Activated naive CD8-positive, alpha-beta T cell treated with anti-CD3 and anti-CD28 coated beads, Interleukin-2, amount 50 U/mL, for 24 hours (primary cell): ENCODE measurements around the gene NPEPL1.

Experiments
- ATAC-seq: fragments of 150-1000 bp; cut with Tn5 transposase; one replicate; pipeline ENCODE4 v1.10.0; 2021
- DNase-seq: peaks from one replicate; pipeline ENCODE4 v3.0.0; 2021
- H3K27ac Mint-ChIP-seq: one replicate; pipeline ENCODE4 v1.8.0; 2021; ENCODE audit warnings: mild to moderate bottlenecking, mixed read lengths
- H3K27me3 Mint-ChIP-seq: one replicate; pipeline ENCODE4 v1.8.0; 2021; ENCODE audit warnings: mixed read lengths
- H3K36me3 Mint-ChIP-seq: one replicate; pipeline ENCODE4 v1.8.0; 2021; ENCODE audit warnings: low read depth, mixed read lengths
- H3K4me1 Mint-ChIP-seq: one replicate; pipeline ENCODE4 v1.8.0; 2021; ENCODE audit warnings: mixed read lengths
- H3K4me3 Mint-ChIP-seq: one replicate; pipeline ENCODE4 v1.8.0; 2021; ENCODE audit warnings: mild to moderate bottlenecking, moderate library complexity, mixed read lengths
- H3K9me3 Mint-ChIP-seq: one replicate; pipeline ENCODE4 v1.8.0; 2021; ENCODE audit warnings: mixed read lengths

Gene NPEPL1

DNA sequence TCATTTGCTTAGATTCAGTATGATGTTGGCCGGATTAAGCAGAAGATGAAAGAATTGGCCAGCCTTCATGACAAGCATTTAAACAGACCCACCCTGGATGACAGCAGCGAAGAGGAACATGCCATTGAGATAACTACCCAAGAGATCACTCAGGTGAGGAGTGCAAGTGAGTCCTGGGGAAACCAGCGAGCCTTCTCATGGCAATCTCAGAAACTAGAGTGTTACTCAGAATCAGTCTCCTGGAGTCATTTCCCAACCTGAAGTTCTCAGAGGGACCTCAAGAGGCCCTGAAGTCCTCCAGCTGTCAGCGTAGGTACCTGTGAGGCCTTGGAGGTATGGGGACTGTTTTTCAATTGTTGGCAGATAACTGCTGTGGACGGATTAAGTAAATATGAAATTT is 24.6 kb upstream of the NPEPL1 start:
- DNase-seq (no peak), ATAC-seq (no peak)
- peak overlapping the region; percentile 29 for H3K27ac Mint-ChIP-seq
- H3K27me3 Mint-ChIP-seq: no peaks in the 10 kb centered on the region
- peaks cover 35% of the 10 kb centered on the region for H3K36me3 Mint-ChIP-seq
- no peak overlapping the region for H3K4me3 Mint-ChIP-seq
- H3K9me3 Mint-ChIP-seq: no peaks in the 10 kb centered on the region
- peaks cover 40% of the 10 kb centered on the region for H3K4me1 Mint-ChIP-seq

DNA sequence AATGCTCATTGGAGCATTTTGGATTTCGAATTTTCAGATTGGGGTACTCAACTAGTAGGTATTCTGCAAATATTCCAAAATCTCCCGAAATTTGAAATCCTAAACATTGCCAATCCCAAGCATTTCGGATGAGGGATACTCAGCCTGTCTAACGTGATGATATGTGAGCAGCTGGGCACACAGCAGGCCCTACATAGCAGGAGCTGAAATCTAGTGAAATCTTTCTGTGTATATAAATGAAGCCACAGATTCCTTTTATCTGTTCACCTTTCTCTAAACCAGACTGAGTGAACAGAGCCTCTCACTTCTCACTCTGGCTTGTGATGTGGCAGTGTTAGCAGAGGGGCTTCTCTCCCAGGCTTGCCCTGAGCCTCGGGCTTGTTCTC is 23.7 kb upstream of the NPEPL1 start:
- Mint-ChIP-seq H3K27me3 (no peaks in the 10 kb centered on the region), H3K27ac (no peak overlapping the region), H3K4me1 (peaks cover 33% of the 10 kb centered on the region), H3K9me3 (no peaks in the 10 kb centered on the region), H3K4me3 (no peak overlapping the region), H3K36me3 (peaks cover 28% of the 10 kb centered on the region)
- no peak for ATAC-seq
- DNase-seq: no peak

DNA sequence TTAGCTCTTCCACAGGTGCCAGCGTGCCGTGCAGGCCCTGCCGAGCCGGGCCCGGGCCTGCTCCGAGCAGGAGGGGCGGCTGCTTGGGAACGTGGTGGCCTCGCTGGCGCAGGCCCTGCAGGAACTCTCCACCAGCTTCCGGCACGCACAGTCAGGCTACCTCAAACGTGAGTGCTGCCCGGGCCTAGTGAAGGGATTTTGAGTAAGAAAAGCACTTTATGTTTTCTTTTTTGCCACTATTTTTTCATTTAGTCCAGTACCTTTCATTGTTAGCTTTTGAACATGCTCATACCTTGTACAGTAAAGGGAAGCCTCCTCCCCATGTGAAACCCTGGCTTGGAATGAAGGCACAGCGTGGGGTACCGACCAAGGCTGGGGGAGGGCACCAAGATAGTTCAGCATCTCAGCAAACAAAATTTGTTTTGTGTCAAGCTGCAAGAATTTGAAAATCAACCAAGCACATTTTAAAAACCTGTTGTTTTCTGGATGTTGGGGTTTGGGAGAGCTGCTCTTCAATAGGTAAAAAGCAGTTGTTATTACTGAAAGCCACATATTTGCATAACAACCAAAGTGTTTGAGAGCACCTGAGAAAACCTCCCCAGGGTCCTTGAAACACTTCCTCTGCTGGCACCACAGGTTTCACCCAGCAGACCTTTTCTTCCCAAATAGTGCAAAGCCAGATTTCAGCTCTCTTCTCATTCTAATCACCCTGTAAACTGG is 23.2 kb upstream of the NPEPL1 start:
- ATAC-seq: no peak
- DNase-seq: no peak
- Mint-ChIP-seq H3K9me3 (no peaks in the 10 kb centered on the region), H3K27ac (no peak overlapping the region), H3K27me3 (no peaks in the 10 kb centered on the region), H3K4me1 (peaks cover 29% of the 10 kb centered on the region), H3K36me3 (peaks cover 31% of the 10 kb centered on the region), H3K4me3 (no peak overlapping the region)

DNA sequence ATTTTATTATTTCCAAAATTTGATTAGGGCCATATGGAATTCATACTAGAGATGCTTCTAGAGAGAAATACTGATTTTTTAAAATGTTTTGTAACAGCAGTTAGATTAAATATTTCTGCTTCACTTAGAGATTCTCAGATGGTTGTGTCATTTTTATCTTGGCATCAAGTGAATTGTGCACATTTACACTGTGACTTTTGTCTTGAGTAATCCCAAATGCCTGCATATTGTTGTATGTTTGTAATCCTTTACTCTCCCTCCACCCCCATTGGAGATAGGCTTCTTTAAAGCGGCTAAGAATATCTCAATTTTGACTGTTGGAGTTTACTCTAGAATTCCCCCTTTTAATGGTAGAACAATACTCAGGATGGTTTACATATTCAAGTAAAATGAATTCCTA is 22.5 kb upstream of the NPEPL1 start:
- no peak for DNase-seq
- H3K36me3 Mint-ChIP-seq: peaks cover 36% of the 10 kb centered on the region

DNA sequence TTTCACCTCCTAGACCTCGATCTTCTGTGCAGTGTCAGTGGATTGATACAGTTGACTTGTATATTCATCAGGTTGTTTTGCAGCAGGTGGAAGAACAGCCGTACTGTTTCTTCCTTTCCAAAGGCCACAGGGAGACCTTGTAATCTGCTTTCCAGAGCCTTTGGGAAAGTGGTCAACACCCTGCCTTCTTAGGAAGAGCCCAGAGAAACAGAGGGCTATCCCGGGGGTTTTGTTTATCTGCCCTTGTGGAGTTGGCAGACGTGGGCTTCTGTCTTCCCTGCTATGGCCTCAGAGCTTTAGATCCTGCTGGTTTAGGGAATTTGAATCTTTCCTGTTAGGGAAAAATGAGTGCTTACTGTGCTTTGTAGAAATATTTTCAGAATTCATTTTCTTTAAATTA is 21.9 kb upstream of the NPEPL1 start:
- Mint-ChIP-seq H3K27ac (no peak overlapping the region), H3K36me3 (peaks cover 40% of the 10 kb centered on the region), H3K27me3 (no peaks in the 10 kb centered on the region), H3K9me3 (no peaks in the 10 kb centered on the region), H3K4me1 (peaks cover 16% of the 10 kb centered on the region), H3K4me3 (no peak overlapping the region)
- DNase-seq (no peak), ATAC-seq (no peak)

More for the DNA sequence above, 22.5 kb upstream of the NPEPL1 start:
- no peaks in the 10 kb centered on the region for H3K27me3 Mint-ChIP-seq
- H3K4me3 Mint-ChIP-seq: no peak overlapping the region
- no peak for ATAC-seq
- H3K9me3 Mint-ChIP-seq: no peaks in the 10 kb centered on the region
- peaks cover 22% of the 10 kb centered on the region for H3K4me1 Mint-ChIP-seq
- H3K27ac Mint-ChIP-seq: no peak overlapping the region

DNA sequence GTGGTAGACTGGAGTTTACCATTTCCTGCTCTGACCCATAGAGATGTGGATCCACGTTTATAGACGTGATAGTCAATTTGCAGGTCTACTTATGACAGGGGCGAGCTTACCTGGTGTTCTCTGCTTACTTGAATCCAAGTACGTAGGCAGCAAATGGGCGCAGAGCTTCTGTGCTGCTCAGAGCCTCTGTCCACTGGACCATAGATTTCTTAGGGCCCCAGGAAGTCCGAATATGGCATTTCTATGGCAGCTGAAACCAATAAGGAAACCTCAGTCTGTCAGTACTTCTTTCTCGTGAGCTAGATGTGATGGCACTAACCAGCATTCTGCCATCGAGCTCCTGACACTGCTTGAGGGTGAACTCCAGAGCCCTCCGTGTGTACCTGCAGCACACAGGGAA is 19.5 kb upstream of the NPEPL1 start:
- Mint-ChIP-seq H3K36me3 (peaks cover 41% of the 10 kb centered on the region), H3K27ac (no peak overlapping the region), H3K9me3 (no peaks in the 10 kb centered on the region), H3K27me3 (no peaks in the 10 kb centered on the region), H3K4me3 (no peak overlapping the region), H3K4me1 (peaks cover 5% of the 10 kb centered on the region)
- ATAC-seq (no peak), DNase-seq (no peak)

DNA sequence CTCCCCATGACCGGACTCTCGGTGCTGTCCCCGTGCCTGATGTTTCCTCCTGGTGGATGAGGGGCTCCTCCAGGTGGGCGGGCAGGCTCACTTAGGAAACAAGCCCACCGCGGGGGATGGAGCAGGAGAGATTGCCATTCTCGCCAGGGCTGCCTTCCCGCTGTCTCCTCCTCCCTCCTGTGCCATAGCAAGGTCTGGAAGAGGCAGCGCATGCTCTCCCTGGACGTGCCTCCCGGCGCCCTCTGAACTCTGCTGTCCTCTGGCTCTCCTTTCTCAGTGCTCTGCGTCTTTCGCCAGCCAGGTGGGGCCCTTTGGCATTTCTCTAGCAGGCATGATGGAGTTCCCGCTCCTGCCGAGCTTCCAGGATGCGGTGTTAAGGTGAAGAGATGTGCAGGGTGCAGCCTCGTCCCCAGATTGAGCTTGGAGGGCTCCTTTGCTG is 17.4 kb upstream of the NPEPL1 start:
- Mint-ChIP-seq H3K9me3 (no peaks in the 10 kb centered on the region), H3K4me3 (no peak overlapping the region), H3K36me3 (peaks cover 46% of the 10 kb centered on the region), H3K27ac (no peak overlapping the region), H3K4me1 (no peaks in the 10 kb centered on the region), H3K27me3 (no peaks in the 10 kb centered on the region)
- ATAC-seq (no peak), DNase-seq (no peak)

DNA sequence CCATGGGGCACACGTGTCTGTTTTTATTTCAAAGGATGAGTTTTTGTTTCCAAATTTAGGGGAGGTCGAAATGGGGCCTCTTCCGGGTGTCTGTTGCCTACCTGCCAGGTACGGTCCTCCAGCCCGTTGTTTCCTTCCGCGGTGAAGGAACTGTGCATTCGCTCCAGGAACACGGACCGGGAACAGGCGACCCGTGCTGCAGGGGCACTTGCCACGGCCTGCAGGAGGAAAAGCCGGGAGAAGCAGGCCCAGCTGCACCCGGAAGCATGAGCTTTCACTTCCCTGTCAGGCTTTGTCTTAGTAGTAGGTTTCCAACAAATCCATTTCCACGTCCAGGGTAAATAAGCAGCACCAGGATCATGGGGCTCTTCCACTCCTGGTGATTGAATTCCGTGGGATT is 17.0 kb upstream of the NPEPL1 start:
- Mint-ChIP-seq H3K9me3 (no peaks in the 10 kb centered on the region), H3K4me1 (no peaks in the 10 kb centered on the region), H3K27ac (no peak overlapping the region), H3K36me3 (peaks cover 42% of the 10 kb centered on the region), H3K4me3 (no peak overlapping the region), H3K27me3 (no peaks in the 10 kb centered on the region)
- no peak for ATAC-seq
- DNase-seq: no peak

DNA sequence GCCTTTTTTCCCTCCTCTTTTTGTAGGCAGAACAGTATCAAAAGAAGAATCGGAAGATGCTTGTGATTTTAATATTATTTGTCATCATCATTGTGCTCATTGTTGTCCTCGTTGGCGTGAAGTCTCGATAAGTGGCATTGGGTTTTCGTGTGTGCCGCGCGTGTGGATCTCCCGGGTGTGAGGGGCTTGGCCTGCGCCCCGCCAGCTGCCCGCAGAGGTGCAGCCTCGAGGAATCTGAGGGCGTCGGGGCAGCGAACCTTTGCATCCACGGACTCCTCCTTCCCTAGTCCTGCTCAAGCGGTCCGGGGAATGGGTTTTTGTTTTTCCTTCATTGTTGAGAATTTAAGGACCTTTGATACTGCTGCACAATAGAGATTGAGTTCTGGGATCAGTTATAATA is 16.4 kb upstream of the NPEPL1 start:
- H3K36me3 Mint-ChIP-seq: peaks cover 42% of the 10 kb centered on the region

DNA sequence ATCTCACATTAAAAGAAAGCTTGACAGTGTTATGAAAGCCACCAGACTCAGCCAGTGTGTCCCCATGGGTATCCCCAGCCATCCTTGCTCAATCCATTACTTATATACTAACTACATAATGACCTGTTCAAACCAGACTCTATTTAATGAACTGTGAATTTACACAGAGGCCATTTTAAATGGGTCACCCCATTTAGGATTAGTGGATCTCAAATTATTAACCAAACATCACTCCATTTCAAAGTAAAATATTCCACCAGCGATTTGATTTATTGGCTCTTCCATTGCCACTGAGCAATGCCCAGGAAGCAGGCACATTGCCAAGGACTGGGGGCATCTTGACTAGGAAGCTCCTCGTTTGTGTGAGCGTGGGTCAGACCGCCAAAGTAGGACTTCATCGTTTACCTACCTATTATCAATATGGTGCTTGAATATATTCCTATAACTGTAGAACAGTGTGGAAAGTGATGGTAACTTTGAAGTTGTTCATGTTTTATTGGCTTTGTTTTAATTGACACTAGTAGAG is 15.5 kb upstream of the NPEPL1 start:
- H3K27ac Mint-ChIP-seq: no peak overlapping the region

More for the DNA sequence above, 16.4 kb upstream of the NPEPL1 start:
- ATAC-seq: no peak
- DNase-seq: no peak
- no peak overlapping the region for H3K4me3 Mint-ChIP-seq
- H3K9me3 Mint-ChIP-seq: no peaks in the 10 kb centered on the region
- H3K27me3 Mint-ChIP-seq: no peaks in the 10 kb centered on the region
- no peaks in the 10 kb centered on the region for H3K4me1 Mint-ChIP-seq
- H3K27ac Mint-ChIP-seq: no peak overlapping the region

DNA sequence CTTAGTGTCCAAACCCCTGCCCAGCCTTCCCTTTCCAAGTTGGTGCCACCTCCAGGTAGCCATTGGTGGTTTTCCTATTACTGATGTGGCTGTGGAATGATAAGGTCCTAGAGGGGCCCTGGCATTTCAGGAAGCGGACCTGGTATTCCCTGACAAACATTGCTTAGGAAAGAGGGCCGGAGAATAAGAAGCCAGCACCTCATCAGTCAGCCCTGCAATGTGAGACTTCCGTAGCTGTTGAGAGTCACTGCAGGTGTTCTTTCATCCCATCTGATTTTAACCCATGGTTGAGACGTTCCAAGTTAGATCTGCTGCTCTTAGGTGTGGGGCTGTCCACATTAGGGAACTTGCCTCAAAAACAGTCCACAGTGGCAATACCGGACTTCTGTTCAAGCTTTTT is 14.8 kb upstream of the NPEPL1 start:
- Mint-ChIP-seq H3K27me3 (no peaks in the 10 kb centered on the region), H3K4me3 (no peak overlapping the region), H3K36me3 (peaks cover 42% of the 10 kb centered on the region), H3K4me1 (no peaks in the 10 kb centered on the region), H3K9me3 (no peaks in the 10 kb centered on the region), H3K27ac (no peak overlapping the region)
- ATAC-seq: no peak
- DNase-seq: no peak

More for the DNA sequence above, 15.5 kb upstream of the NPEPL1 start:
- Mint-ChIP-seq H3K4me1 (no peaks in the 10 kb centered on the region), H3K36me3 (peaks cover 42% of the 10 kb centered on the region), H3K27me3 (no peaks in the 10 kb centered on the region), H3K9me3 (no peaks in the 10 kb centered on the region), H3K4me3 (no peak overlapping the region)
- DNase-seq: no peak
- ATAC-seq: no peak

DNA sequence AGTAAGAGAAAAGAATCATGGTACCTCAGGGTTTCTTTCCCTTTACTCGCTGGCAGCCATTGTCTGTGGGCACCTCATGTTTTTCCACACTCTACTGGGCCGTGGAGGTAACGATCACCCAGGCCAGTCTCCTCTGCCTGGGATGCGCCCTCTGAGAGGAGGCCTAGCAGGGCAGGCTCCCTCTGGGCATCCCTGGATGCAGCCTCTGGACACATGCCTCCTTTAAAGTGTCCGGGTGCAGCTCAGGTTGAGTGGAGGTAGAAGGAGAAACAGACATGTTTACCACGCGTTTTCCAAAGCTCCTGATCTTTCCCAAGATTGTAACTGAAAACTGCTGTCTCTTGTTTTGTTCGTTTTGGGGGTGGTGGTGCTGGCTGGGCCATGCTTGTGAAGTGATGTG is 13.8 kb upstream of the NPEPL1 start:
- no peaks in the 10 kb centered on the region for H3K9me3 Mint-ChIP-seq
- no peak overlapping the region for H3K27ac Mint-ChIP-seq
- H3K36me3 Mint-ChIP-seq: peaks cover 42% of the 10 kb centered on the region
- no peak overlapping the region for H3K4me3 Mint-ChIP-seq
- DNase-seq (no peak), ATAC-seq (no peak)
- no peaks in the 10 kb centered on the region for H3K4me1 Mint-ChIP-seq
- no peaks in the 10 kb centered on the region for H3K27me3 Mint-ChIP-seq

DNA sequence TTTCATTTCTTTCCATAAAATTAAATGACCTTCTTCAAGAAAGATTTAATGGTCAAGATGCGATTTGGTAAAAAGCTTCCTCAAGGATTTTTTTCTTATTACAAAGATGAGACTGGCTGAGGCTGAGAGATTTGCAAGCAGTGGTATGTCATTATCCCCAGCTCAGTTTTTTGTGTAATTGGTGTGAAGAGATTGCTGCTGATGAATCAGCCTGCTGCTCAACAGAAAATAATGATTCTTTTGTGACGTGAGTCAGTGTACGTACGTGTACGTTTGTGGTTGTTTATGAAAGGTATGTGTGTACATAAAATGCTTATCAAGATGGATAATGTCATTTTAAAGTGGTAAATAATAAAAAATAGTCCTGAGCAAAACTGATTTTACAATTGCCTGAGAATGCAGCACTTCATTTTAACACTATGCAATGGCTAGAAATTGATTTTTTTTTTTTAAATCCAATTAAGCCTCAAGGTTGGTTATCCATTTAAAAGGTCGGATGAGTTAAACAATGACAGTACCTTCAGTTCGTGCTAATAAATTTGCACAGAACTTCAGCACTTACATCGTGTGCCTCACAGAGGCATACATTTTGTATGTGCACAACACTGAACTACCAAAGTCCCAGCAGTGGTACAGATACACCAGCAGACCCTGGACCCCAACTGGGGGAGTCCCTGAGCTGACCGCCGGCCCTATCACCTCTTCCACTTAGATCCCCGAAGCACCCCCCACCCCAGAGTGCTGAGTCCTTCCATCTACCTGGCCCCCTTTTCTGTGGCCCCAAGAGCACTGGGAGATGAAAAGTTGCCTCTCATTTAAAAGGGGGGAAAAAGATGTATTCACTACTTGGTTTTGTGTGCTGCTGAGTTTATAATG is 9.7 kb upstream of the NPEPL1 start:
- no peak overlapping the region for H3K4me3 Mint-ChIP-seq
- peaks cover 19% of the 10 kb centered on the region for H3K36me3 Mint-ChIP-seq
- no peaks in the 10 kb centered on the region for H3K4me1 Mint-ChIP-seq
- H3K27me3 Mint-ChIP-seq: no peaks in the 10 kb centered on the region
- ATAC-seq (no peak), DNase-seq (no peak)
- no peak overlapping the region for H3K27ac Mint-ChIP-seq
- no peaks in the 10 kb centered on the region for H3K9me3 Mint-ChIP-seq

DNA sequence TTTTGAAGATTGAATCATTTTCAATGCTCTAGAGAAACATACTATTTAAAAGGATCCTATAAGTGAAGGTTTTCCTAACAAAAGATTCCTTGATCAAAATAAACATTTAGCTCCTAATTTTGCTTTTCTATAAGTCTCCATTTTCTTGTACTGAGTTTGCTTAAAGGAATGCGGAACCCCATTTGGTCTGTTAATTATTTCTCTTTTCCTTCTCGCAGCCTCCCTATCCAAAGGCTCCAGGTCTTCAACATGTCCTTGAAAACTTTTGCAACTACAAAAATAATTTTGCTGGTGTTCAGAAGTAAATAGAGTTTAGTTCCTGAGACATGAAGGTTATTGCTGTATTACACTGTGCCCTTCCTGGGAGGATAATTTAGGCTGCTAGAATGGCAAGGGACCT is 8.3 kb upstream of the NPEPL1 start:
- Mint-ChIP-seq H3K27ac (no peak overlapping the region), H3K9me3 (no peaks in the 10 kb centered on the region), H3K4me3 (no peak overlapping the region), H3K4me1 (no peaks in the 10 kb centered on the region), H3K36me3 (peaks cover 14% of the 10 kb centered on the region), H3K27me3 (no peaks in the 10 kb centered on the region)
- ATAC-seq (no peak), DNase-seq (no peak)

DNA sequence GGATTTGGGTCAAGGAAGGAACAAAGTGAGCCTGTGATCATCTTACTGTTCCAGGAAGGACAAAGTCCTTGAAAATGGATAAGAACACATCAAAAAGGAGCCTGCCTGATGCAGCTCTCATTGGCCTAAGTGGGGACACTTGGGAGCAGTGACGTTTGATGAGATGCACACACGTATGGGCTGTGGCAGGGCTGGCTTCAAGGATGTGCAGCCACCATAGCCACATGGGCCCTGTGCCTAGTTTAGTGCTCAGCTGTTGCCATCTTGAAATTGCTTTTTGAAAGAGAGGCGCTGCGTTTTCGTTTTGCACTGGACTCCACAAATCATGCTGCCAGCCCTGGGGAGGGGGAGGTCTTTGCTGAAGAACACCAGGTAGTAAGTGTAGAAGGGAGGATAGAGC is 6.6 kb upstream of the NPEPL1 start:
- H3K36me3 Mint-ChIP-seq: peaks cover 7% of the 10 kb centered on the region
- H3K9me3 Mint-ChIP-seq: no peaks in the 10 kb centered on the region
- no peak overlapping the region for H3K4me3 Mint-ChIP-seq
- DNase-seq (no peak), ATAC-seq (no peak)
- H3K27ac Mint-ChIP-seq: no peak overlapping the region
- H3K27me3 Mint-ChIP-seq: no peaks in the 10 kb centered on the region
- peaks cover 4% of the 10 kb centered on the region for H3K4me1 Mint-ChIP-seq
